GDM1 (cell line): ENCODE measurements around the gene POLR2H.

Experiments used
- DNase-seq: peaks from one replicate; lab custom pipeline; 2025; lab: John Stamatoyannopoulos, UW

The POLR2H gene

DNA sequence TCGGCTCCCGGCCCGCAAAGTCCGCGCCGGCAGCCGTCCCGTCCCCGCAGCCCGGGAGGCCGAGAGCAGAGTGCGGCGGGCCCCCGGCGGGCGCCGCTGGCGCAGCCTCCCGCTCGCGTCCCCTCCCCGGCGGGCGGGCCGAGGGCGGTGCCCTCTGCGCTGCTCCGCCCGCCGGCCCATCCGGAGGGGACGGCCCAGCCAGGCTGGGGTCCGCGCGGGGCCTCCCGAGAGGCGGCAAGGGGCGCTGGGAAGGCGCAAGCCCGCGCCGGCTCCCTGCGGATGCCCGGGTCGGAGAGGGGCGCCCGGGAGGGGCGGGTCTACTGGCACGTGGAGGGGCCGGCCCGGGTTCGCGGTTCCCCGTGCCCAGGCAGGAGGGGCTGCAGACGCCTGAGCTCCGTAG, at the start of gene POLR2H, which contains the start of gene CLCN2:
POLR2H (plus strand) TSS at position 179 of the 400 bp plus-strand sequence. CDS start 1,783 bp downstream, outside the sequence.
CLCN2 (minus strand) TSS at position 74 of the 400 bp plus-strand sequence. CDS start 126 bp downstream, outside the sequence.
- peak; percentile 42 for DNase-seq

DNA sequence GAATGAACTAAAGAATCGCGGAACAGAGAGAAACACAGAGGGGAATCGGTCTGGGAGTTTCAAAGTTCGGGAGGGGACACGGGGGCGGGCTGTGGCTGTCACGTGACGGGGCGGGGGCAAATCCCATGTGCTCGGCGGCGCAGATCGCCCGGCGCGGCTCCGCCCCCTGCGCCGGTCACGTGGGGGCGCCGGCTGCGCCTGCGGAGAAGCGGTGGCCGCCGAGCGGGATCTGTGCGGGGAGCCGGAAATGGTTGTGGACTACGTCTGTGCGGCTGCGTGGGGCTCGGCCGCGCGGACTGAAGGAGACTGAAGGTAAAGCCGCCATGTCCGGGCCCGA, 47.2 kb upstream of the POLR2H start, which contains the start of gene EIF4G1:
EIF4G1 (plus strand) TSS at position 244 of the 337 bp plus-strand sequence. CDS start 1,191 bp downstream, outside the sequence.
- peak; percentile 92 for DNase-seq

DNA sequence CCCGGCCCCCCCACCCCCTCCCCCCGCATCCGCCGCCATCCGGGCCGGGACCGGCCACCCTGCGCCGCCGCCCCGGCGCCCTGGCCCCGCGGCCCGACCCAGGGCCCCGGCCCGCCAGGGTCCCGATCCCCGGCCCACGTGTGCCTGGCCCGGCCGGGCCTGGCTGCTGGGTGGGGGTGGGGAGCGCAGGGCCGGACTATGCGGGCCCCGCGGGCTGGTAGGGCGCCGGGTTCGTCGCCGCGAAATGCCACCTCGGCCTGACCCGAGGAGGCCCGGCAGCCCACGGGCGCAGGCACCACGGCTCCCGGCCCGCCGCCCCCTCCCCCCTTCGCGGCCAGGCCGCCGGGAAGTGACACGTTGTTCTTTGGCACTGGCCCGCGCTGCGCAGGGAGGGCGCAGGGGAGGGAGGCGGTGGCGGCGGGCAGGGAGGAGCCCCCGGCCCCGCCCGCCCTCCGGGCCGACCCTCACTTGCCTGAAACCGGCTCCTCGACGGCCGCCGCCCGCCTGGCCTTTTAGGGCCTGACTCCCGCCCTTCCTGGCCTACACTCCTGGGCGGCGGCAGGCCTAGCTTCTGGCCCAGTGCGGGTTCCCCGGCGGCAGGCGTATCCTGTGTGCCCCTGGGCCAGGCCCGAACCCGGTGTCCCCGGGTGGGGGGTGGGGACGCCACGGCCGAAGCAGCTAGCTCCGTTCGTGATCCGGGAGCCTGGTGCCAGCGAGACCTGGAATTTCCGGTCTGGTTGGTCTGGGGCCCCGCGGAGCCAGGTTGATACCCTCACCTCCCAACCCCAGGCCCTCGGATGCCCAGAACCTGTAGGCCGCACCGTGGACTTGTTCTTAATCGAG, 46.6 kb upstream of the POLR2H start:
- peak; percentile 48 for DNase-seq

DNA sequence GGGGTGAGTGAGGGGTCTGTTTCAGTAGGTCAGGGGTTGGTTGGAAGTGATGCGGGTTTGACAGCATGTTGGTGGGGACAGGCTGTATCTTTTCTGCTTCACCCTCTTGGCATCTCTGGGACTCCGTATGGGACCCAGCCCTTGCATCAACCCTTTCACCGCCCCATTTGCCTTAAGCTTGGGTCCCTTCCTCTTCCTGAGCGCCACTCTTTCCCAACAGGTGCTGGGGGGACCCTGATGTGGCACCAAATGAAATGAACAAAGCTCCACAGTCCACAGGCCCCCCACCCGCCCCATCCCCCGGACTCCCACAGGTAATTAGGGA, 46.0 kb upstream of the POLR2H start:
- no peak for DNase-seq

DNA sequence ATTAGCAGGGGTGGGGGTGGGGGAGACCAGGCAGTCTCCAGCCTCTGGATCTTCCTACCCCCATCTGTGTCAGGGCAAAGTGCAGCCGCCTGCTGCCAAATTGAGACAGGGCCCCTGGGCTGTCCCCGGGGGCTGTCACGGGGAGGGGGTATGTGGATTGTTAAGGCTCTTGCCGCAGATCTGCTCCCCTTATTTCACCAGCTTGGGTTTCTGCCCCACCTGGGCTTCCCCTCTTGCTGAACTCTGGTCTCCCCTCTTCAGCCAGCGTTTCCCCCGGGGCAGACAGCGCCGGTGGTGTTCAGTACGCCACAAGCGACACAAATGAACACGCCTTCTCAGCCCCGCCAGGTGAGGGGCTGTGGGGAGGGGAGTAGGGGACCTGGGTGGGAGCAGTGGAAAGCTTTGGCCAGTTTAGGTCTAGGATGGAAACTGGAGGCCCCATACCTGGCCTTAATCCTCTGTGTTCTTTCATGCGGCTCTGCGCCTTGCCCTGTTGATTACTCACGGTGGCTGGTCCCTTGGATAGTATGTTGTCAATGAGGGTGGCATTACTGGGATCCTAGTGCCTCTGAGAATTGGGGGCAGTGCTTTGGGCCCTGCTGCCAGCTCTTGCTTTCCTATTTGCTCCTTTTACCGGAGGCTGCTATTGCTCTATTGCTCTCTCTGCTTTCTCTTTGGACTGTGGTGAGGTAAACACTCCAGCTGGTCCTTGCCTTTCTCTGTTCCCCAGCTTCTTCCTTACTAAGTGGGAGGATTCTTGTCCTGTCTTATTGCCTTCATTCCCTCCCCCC, 45.4 kb upstream of the POLR2H start:
- no peak for DNase-seq

DNA sequence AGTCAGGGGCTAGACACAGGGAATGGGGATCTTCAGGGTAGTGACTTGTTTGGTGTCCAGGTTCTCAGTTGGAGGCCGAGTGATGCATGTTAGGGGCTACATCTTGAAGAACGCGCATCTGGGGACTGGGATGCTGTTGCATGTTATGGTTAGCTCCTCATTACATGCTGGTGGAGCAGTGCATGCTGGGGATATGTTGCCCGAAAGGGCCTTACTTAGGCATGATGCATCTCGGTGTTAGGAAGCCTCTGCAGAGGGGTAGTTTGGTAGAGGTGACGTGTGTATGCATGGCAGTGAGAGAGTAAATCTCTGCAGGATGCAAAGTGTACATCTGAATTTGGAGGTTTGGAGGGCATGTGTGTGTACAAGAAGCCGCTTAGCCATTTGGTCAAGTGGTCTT, 44.7 kb upstream of the POLR2H start:
- no peak for DNase-seq

DNA sequence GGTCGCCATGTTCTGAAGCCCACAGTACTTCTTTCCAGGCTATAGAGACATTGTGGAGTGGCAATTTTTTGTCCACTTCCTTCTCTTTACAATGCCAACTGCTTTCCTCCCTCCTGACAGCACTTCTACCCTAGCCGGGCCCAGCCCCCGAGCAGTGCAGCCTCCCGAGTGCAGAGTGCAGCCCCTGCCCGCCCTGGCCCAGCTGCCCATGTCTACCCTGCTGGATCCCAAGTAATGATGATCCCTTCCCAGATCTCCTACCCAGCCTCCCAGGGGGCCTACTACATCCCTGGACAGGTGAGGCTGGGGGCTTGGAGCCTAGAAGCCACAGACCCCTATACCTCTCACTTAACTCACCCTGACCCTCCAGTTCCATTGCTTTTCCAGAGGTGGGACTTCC, 44.3 kb upstream of the POLR2H start:
- DNase-seq = no peak

DNA sequence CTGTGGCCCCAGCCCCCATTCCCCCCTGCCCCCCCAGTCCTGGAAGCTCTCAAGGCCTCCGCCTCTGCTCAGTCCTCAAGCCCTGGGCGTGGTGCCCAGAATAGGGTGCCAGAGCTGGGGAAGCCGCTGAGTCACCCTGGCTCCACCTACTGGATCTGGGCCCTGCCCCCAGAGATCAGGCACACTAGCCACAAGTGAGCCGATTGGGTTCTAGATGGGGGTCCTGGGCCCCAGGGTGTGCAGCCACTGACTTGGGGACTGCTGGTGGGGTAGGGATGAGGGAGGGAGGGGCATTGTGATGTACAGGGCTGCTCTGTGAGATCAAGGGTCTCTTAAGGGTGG, 41.4 kb upstream of the POLR2H start:
- DNase-seq = no peak

DNA sequence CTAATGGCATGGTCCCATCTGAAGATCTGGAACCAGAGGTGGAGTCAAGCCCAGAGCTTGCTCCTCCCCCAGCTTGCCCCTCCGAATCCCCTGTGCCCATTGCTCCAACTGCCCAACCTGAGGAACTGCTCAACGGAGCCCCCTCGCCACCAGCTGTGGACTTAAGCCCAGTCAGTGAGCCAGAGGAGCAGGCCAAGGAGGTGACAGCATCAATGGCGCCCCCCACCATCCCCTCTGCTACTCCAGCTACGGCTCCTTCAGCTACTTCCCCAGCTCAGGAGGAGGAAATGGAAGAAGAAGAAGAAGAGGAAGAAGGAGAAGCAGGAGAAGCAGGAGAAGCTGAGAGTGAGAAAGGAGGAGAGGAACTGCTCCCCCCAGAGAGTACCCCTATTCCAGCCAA, 39.8 kb upstream of the POLR2H start:
- no peak for DNase-seq

DNA sequence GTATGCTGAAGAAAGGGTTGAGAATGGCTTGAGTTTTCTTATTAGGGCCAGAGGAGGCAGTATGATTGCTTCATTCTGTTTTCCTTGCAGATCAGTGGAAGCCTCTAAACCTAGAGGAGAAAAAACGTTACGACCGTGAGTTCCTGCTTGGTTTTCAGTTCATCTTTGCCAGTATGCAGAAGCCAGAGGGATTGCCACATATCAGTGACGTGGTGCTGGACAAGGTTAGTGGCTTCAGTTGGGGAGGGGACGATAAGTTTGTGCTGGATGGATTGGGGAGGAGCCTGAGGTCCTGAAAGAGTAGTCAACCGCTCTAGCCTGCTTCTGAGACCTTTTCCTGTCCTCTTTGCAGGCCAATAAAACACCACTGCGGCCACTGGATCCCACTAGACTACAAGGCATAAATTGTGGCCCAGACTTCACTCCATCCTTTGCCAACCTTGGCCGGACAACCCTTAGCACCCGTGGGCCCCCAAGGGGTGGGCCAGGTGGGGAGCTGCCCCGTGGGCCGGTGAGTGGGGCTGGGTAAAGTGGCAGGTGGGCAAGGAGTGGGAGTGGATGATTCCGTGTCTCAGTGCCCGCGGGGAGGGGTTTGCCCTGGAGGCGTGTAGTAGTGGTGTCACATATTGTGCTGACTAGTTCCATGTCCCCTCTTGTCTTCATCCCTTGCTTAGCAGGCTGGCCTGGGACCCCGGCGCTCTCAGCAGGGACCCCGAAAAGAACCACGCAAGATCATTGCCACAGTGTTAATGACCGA, 38.6 kb upstream of the POLR2H start:
- no peak for DNase-seq

DNA sequence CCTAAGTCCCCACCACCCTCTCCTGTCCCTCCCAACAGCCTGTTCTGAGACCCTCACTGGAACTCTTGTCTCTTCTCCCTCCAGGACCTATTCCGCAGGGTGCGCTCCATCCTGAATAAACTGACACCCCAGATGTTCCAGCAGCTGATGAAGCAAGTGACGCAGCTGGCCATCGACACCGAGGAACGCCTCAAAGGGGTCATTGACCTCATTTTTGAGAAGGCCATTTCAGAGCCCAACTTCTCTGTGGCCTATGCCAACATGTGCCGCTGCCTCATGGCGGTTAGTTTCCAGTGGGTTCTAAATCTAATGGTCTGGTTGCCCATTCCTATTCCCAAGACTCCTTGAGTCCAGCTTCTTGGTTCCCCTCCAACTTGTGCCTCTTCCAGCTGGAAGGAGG, 37.8 kb upstream of the POLR2H start:
- DNase-seq = no peak

DNA sequence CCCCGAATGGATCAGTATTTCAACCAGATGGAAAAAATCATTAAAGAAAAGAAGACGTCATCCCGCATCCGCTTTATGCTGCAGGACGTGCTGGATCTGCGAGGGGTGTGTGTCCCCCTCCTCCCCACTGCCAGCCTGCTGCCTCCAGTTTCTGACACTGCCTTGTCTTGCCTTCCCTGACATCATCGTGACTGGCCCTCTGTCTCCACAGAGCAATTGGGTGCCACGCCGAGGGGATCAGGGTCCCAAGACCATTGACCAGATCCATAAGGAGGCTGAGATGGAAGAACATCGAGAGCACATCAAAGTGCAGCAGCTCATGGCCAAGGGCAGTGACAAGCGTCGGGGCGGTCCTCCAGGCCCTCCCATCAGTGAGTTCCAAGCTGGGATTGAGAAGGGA, 36.2 kb upstream of the POLR2H start:
- DNase-seq = no peak

DNA sequence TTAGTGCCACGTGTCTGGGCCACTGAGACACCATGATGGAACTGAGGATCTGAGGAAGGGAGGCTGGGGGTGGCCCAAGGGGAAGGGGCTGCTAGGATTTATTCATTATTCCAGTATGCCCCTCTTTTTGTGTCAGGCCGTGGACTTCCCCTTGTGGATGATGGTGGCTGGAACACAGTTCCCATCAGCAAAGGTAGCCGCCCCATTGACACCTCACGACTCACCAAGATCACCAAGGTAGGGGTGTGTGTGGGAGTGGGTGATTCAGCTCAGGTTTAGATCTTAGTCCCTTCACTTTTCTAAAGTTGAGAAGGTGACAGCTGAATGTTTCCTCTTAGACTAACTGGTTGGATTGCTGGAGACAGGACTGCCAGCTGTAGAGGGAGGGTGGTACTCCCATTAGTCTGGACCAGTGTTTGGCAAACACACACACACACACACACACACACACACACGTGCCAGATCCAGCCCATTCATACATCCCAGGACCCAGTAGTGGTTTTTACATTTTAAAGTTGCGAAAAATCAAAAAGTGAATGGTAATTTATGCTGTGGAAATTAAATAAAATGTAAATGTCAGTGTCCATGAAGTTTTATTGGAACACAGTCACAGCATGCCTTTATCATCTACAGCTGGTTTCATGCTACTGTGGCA, 35.7 kb upstream of the POLR2H start:
- no peak for DNase-seq

DNA sequence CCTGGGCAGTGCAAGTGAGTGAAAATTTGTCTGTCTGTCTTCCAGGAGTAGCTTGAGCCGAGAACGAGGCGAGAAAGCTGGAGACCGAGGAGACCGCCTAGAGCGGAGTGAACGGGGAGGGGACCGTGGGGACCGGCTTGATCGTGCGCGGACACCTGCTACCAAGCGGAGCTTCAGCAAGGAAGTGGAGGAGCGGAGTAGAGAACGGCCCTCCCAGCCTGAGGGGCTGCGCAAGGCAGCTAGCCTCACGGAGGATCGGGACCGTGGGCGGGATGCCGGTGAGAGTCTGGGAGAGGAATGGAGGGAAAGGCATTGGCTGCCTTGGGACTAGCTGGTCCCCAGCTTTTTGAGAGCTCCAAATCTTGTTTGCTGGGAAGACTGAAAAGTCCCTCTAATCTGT, 34.3 kb upstream of the POLR2H start:
- no peak for DNase-seq

DNA sequence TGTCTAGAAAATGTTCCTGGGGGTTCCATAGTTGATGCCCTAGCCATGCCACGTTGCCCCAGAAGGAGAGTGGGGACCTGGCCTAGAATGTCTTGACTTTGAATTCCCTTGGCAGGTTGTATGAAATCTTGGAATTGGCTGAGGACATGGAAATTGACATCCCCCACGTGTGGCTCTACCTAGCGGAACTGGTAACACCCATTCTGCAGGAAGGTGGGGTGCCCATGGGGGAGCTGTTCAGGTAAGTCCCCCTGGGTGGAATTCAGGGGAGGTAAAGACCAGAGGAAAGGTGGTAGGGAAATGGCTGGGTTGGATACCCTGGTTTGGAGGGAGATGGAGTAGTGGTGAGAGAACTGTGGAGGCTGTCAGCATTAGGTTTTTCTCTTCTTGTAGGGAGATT, 33.0 kb upstream of the POLR2H start:
- DNase-seq = no peak

DNA sequence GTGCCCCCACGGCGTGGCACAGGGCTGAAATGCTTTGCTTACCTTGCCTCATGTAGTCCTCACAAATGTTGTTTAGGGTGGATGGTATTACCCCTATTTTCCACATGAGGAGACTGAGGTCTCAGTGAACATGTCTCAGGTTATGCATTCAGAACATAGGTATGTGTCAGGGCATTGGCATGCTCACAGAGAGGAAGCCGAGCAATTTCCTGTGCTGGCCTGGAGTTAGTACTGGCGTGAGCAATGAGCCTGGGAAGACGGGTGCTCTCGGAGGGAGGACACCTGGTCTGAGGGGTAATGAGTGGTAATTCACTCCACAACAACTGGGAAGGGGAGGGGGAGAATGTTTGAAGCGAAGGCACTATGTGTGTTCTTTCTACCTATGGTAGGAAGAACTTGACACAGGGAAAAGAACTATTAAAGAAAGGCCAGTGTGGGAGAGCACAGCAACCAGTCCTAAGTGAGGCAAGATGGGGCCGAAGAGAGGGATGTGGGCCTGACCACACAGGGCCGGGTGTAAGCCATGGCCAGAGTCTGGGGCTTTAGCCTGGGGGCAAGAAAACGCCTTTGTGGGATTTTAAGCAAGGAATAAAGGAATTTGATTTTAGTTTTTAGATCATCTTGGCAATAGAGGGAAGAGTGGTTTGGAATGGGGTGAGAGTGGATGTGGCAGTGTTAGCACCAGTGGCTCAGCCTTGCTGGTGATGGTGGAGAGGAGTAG, 29.0 kb upstream of the POLR2H start:
- DNase-seq = no peak

DNA sequence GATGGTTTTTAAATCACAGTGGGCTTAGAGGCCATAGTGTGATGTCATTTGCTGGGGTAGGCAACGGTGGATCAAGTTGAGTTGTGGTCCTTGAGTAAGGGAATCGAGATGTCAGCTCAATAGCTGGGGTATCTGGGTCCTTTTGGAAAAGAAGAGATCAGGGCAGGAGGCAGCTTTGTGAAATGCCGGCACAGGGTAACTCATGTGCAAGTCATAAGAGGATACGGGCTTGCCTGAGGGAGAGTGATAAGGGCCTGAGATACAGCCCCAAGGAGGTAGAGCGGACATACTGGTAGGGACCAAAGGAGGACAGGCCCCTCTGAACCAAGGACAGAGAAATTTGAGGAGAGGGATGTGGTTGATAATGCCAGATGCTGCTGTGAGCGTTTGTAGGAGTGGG, 28.3 kb upstream of the POLR2H start:
- no peak for DNase-seq

DNA sequence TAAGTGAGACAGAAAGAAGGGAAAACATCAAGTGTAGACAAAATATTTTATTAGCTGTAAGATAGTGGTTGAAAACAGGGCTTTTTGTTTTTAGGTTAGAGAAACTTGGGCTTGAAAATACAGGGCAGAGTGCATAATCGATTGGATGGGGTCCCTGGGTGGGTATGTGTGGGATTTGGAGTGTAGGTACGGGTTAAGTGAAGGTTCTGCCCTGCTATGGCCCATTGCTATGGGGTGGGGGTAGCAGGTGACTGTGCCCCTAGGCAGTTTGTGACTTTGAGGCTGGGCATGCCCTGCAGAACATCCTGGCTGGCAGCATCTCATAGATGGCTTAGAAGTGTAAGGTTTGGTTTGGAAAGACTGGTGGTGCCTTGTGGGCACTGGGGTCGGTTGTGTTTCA, 27.8 kb upstream of the POLR2H start:
- no peak for DNase-seq

DNA sequence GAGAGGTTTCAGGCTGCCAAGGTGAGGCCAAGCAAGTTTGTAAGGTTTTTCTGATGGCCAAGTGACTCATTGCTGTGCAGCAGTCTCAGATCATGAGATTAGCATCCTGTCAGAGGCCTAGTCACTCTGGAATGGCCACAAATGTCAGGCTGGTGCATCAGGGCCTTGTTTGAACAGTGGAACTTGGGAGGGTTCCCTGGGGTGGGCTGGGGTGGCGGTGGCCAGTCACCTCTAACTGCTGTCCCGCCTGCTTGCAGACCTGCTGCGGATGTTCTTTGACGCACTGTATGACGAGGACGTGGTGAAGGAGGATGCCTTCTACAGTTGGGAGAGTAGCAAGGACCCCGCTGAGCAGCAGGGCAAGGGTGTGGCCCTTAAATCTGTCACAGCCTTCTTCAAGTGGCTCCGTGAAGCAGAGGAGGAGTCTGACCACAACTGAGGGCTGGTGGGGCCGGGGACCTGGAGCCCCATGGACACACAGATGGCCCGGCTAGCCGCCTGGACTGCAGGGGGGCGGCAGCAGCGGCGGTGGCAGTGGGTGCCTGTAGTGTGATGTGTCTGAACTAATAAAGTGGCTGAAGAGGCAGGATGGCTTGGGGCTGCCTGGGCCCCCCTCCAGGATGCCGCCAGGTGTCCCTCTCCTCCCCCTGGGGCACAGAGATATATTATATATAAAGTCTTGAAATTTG, 26.9 kb upstream of the POLR2H start:
- no peak for DNase-seq

DNA sequence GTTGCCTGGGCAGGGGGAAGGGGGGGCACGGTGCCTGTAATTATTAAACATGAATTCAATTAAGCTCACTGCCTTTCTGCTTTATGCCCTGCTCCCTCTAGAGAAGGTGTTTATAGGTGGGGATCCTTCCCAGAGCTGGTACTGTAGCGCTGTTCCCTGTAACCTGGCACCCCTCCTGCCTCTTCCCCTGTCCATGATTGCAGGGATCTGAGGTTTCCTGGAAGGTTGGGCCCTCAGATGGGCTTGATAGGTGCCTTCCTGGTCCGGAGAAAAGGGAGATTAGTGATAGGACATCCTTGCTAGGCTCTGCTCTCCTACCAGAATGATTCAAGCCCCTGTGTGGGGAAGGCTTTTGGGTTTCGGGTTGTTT, 26.2 kb upstream of the POLR2H start:
- DNase-seq = no peak
